GM18907 (cell line): Measurements from ENCODE around the gene TTC12.

Experiments used
- ATAC-seq: cut with Tn5 transposase; IDR thresholded peaks from one replicate; pipeline ENCODE4 v1.9.1; 2021; ENCODE audit warnings: mild to moderate bottlenecking, moderate library complexity; ENCODE audit not compliant: unreplicated experiment

TTC12 gene

GRCh38 chr11:113373306-113373705 lies 58.9 kb downstream of the TTC12 start:
- ATAC-seq, result no peak

- no peak for ATAC-seq
Measured at GRCh38 chr11:113373981-113374560, 59.7 kb downstream of the TTC12 start.

- ATAC-seq, result no peak
Measured at GRCh38 chr11:113375402-113375801, 61.0 kb downstream of the TTC12 start.

- no peak for ATAC-seq
Measured at GRCh38 chr11:113376156-113376555, 61.8 kb downstream of the TTC12 start.

- ATAC-seq, result no peak
Measured at GRCh38 chr11:113377681-113378412, 63.5 kb downstream of the TTC12 start.

GRCh38 chr11:113378692-113379091 lies 64.3 kb downstream of the TTC12 start:
- no peak for ATAC-seq

GRCh38 chr11:113382121-113382520 lies 67.7 kb downstream of the TTC12 start:
- ATAC-seq, result no peak

- ATAC-seq, result no peak
Measured at GRCh38 chr11:113384551-113384950, 70.2 kb downstream of the TTC12 start.

GRCh38 chr11:113385749-113386148 lies 71.4 kb downstream of the TTC12 start:
- no peak for ATAC-seq

GRCh38 chr11:113386866-113387265 lies 72.5 kb downstream of the TTC12 start:
- no peak for ATAC-seq

GRCh38 chr11:113387605-113388211 lies 73.3 kb downstream of the TTC12 start, which contains the start of gene ANKK1:
Gene ANKK1, plus strand, starts transcription at chr11:113387779. Its CDS starts 106 bp downstream, at chr11:113387885.
- no peak for ATAC-seq

- ATAC-seq, result no peak
Measured at GRCh38 chr11:113389272-113389671, 74.9 kb downstream of the TTC12 start.

GRCh38 chr11:113392236-113392921 lies 78.0 kb downstream of the TTC12 start:
- no peak for ATAC-seq

GRCh38 chr11:113393501-113393985 lies 79.2 kb downstream of the TTC12 start:
- ATAC-seq, result no peak

GRCh38 chr11:113394919-113395318 lies 80.5 kb downstream of the TTC12 start:
- no peak for ATAC-seq

- ATAC-seq, result no peak
Measured at GRCh38 chr11:113395782-113396336, 81.5 kb downstream of the TTC12 start.

GRCh38 chr11:113396690-113397089 lies 82.3 kb downstream of the TTC12 start:
- no peak for ATAC-seq

- ATAC-seq, result no peak
Measured at GRCh38 chr11:113397212-113397611, 82.8 kb downstream of the TTC12 start.

GRCh38 chr11:113397821-113398220 lies 83.4 kb downstream of the TTC12 start:
- no peak for ATAC-seq

GRCh38 chr11:113398669-113399430 lies 84.5 kb downstream of the TTC12 start:
- ATAC-seq, result no peak
